HuH-7.5 (cell line): ENCODE measurements around the gene RAB8B.

Experiments
- DNase-seq: peaks from one replicate; pipeline ENCODE4 v3.0.0; 2011; ENCODE audit warnings: low spot score

RAB8B gene

GRCh38 chr15:63238171-63238570, 48.8 kb downstream of the RAB8B start:
- no peak for DNase-seq

- DNase-seq: no peak
Observed at GRCh38 chr15:63238796-63239195, 49.4 kb downstream of the RAB8B start.

GRCh38 chr15:63240109-63240508, 50.7 kb downstream of the RAB8B start:
- no peak for DNase-seq

- DNase-seq: no peak
Observed at GRCh38 chr15:63241316-63241715, 51.9 kb downstream of the RAB8B start.

GRCh38 chr15:63243101-63243500, 53.7 kb downstream of the RAB8B start:
- DNase-seq: no peak

GRCh38 chr15:63243776-63244175, 54.4 kb downstream of the RAB8B start:
- DNase-seq: no peak

GRCh38 chr15:63244399-63244798, 55.0 kb downstream of the RAB8B start:
- no peak for DNase-seq

- no peak for DNase-seq
Observed at GRCh38 chr15:63244976-63245645, 55.7 kb downstream of the RAB8B start.

GRCh38 chr15:63246691-63247469, 57.5 kb downstream of the RAB8B start:
- no peak for DNase-seq

GRCh38 chr15:63250312-63250965, 61.0 kb downstream of the RAB8B start:
- DNase-seq: no peak

- DNase-seq: no peak
Observed at GRCh38 chr15:63251701-63252100, 62.3 kb downstream of the RAB8B start.

GRCh38 chr15:63252292-63252691, 62.9 kb downstream of the RAB8B start:
- no peak for DNase-seq

GRCh38 chr15:63254991-63255390, 65.6 kb downstream of the RAB8B start:
- no peak for DNase-seq

GRCh38 chr15:63255489-63255990, 66.1 kb downstream of the RAB8B start:
- DNase-seq: no peak

GRCh38 chr15:63256433-63257274, 67.2 kb downstream of the RAB8B start:
- no peak for DNase-seq

- DNase-seq: no peak
Observed at GRCh38 chr15:63258658-63259057, 69.3 kb downstream of the RAB8B start.

- no peak for DNase-seq
Observed at GRCh38 chr15:63260791-63261190, 71.4 kb downstream of the RAB8B start.

- DNase-seq: no peak
Observed at GRCh38 chr15:63261311-63261710, 71.9 kb downstream of the RAB8B start.

GRCh38 chr15:63263519-63263918, 74.1 kb downstream of the RAB8B start:
- no peak for DNase-seq

GRCh38 chr15:63264688-63265293, 75.4 kb downstream of the RAB8B start:
- DNase-seq: no peak

GRCh38 chr15:63274427-63274826, 85.0 kb downstream of the RAB8B start:
- no peak for DNase-seq
